Muscle of leg (tissue), 16 donors: ENCODE measurements around the gene NAXE. TPM values are rescaled to one million over a fixed set of nuclear protein-coding genes. Genes with fewer than 3 reads are reported as not detected.

Source experiments
- DNase-seq: peaks from one replicate; pipeline ENCODE4 v3.0.0; 2013
- H3K27ac ChIP-seq: one replicate; pipeline ENCODE4 v1.5.1; 2013; ENCODE audit warnings: mild to moderate bottlenecking, low read length, control low read depth
- H3K27me3 ChIP-seq: one replicate; pipeline ENCODE4 v1.6.1; 2013; ENCODE audit warnings: low read length; ENCODE audit not compliant: control insufficient read depth, insufficient read depth
- H3K36me3 ChIP-seq: one replicate; pipeline ENCODE4 v1.6.1; 2013; ENCODE audit warnings: low read length; ENCODE audit not compliant: control insufficient read depth, insufficient read depth
- H3K4me1 ChIP-seq: one replicate; pipeline ENCODE4 v1.6.1; 2013; ENCODE audit warnings: low read length; ENCODE audit not compliant: control insufficient read depth, insufficient read depth
- H3K4me3 ChIP-seq: one replicate; pipeline ENCODE4 v1.5.1; 2013; ENCODE audit warnings: low read length, control low read depth
- H3K9me3 ChIP-seq: replicated peaks from 2 replicates; pipeline ENCODE4 v1.6.1; 2013; ENCODE audit warnings: low read depth, low read length; ENCODE audit not compliant: control insufficient read depth
- WGBS: methylation state at CpG from one replicate; pipeline ENCODE4 v1.1.5; 2013; ENCODE audit warnings: missing lambda C conversion rate; ENCODE audit not compliant: insufficient coverage; 5-methylcytosine and 5-hydroxymethylcytosine counted together
- long read RNA-seq, 11 donors: transcript quantifications; one replicate each; lab custom pipeline, GENCODE V29; 2026
- polyA plus RNA-seq, 8 donors: library from polyadenylated mRNA; unstranded; fragments of 120-200 nt; gene quantifications; one replicate each; pipeline versions ENCODE4 v1.2.1 to v1.2.3, GENCODE V29; 2013; ENCODE audit warnings: inconsistent platforms in 1 of 8, low replicate concordance in 1 of 8; ENCODE audit not compliant: insufficient read length in 8 of 8, insufficient read depth in 1 of 8
- total RNA-seq: library from RNA; stranded (reverse); fragments of 120-200 nt; gene quantifications from one replicate; pipeline ENCODE4 v1.2.4, GENCODE V29; 2013

NAXE gene
- 36.0 TPM for total RNA-seq
- 10 to 100 TPM; 24.9 to 33.9 (median 28.6) TPM for polyA plus RNA-seq
- long read RNA-seq, donor 1, transcript NAXE-203 (6 exons, 1,125 nt), result major isoform, 8 of 8 reads
- long read RNA-seq, donor 1, partial matches to known transcripts, result 0 of 8 reads
- long read RNA-seq, donor 1, other reads (novel, unspliced or antisense), result 0 of 8 reads
- long read RNA-seq, donor 2, partial matches to known transcripts, result 0 of 3 reads
- long read RNA-seq, donor 2, other reads (novel, unspliced or antisense), result 0 of 3 reads
- long read RNA-seq, donor 3, transcript NAXE-203 (6 exons, 1,125 nt), result major isoform, 14 of 21 reads
- long read RNA-seq, donor 3, partial matches to known transcripts, result 0 of 21 reads
- long read RNA-seq, donor 3, other reads (novel, unspliced or antisense), result 6 of 21 reads
- long read RNA-seq, donor 4, transcript NAXE-203 (6 exons, 1,125 nt), result major isoform, 8 of 17 reads
- long read RNA-seq, donor 4, partial matches to known transcripts, result 8 of 17 reads
- long read RNA-seq, donor 4, other reads (novel, unspliced or antisense), result 0 of 17 reads
- long read RNA-seq, donor 5, transcript NAXE-205 (2 exons, 529 nt), result minor isoform, 5 of 55 reads
- long read RNA-seq, donor 5, transcript NAXE-203 (6 exons, 1,125 nt), result major isoform, 39 of 55 reads
- long read RNA-seq, donor 5, partial matches to known transcripts, result 0 of 55 reads
- long read RNA-seq, donor 5, other reads (novel, unspliced or antisense), result 9 of 55 reads
- long read RNA-seq, donor 6, transcript NAXE-203 (6 exons, 1,125 nt), result major isoform, 29 of 30 reads
- long read RNA-seq, donor 6, partial matches to known transcripts, result 0 of 30 reads
- long read RNA-seq, donor 6, other reads (novel, unspliced or antisense), result 0 of 30 reads
- long read RNA-seq, donor 7, transcript NAXE-203 (6 exons, 1,125 nt), result major isoform, 20 of 42 reads
- long read RNA-seq, donor 7, partial matches to known transcripts, result 16 of 42 reads
- long read RNA-seq, donor 7, other reads (novel, unspliced or antisense), result 5 of 42 reads
- long read RNA-seq, donor 8, transcript NAXE-203 (6 exons, 1,125 nt), result major isoform, 12 of 19 reads
- long read RNA-seq, donor 8, partial matches to known transcripts, result 5 of 19 reads
- long read RNA-seq, donor 8, other reads (novel, unspliced or antisense), result 0 of 19 reads
- long read RNA-seq, donor 9, transcript NAXE-203 (6 exons, 1,125 nt), result major isoform, 5 of 5 reads
- long read RNA-seq, donor 9, partial matches to known transcripts, result 0 of 5 reads
- long read RNA-seq, donor 9, other reads (novel, unspliced or antisense), result 0 of 5 reads
- long read RNA-seq, donor 10, transcript NAXE-203 (6 exons, 1,125 nt), result major isoform, 19 of 77 reads
- long read RNA-seq, donor 10, partial matches to known transcripts, result 55 of 77 reads
- long read RNA-seq, donor 10, other reads (novel, unspliced or antisense), result 0 of 77 reads
- long read RNA-seq, donor 11, transcript NAXE-203 (6 exons, 1,125 nt), result major isoform, 15 of 28 reads
- long read RNA-seq, donor 11, partial matches to known transcripts, result 6 of 28 reads
- long read RNA-seq, donor 11, other reads (novel, unspliced or antisense), result 6 of 28 reads

DNA sequence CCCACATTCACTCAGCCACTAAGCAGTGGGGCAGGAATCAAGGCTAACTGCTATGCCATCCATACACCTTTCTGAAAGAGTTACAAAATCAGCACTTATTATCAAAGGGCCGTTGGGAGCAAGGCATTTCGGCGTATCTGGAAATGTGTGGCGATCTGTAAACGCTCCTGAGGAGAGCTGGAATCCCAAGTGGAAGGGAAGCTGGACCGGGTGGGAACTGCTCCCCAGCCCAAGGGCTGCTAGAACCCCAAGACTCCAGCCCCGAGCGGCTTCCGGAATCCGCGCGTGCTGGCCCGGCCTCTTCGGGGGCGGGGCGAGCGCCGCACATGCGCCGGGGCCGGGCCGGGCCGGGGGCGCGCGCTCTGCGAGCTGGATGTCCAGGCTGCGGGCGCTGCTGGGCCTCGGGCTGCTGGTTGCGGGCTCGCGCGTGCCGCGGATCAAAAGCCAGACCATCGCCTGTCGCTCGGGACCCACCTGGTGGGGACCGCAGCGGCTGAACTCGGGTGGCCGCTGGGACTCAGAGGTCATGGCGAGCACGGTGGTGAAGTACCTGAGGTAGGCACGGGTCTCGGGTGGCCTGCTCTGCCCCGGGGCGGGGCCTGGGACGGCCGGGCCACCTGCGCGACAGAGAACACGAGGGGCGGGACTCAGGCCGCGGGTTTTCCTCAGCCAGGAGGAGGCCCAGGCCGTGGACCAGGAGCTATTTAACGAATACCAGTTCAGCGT lies at the start of gene NAXE:
Gene NAXE, plus strand, starts transcription at position 345 of the 726 bp plus-strand sequence. Its CDS starts 29 bp downstream, at position 374.
- peak within 1 kb of the TSS; percentile 69 for H3K27ac ChIP-seq
- H3K27me3 ChIP-seq, result no peaks in the 10 kb centered on the region
- WGBS, result under 1% methylated on average over 60 of the region's 60 CpGs
- peaks cover 11% of the 10 kb centered on the region for H3K4me1 ChIP-seq
- H3K4me3 ChIP-seq, result peak within 1 kb of the TSS; percentile 74
- H3K9me3 ChIP-seq, result no peaks in the 10 kb centered on the region
- peak; percentile 82 for DNase-seq
- peaks cover 41% of the 10 kb centered on the region for H3K36me3 ChIP-seq

DNA sequence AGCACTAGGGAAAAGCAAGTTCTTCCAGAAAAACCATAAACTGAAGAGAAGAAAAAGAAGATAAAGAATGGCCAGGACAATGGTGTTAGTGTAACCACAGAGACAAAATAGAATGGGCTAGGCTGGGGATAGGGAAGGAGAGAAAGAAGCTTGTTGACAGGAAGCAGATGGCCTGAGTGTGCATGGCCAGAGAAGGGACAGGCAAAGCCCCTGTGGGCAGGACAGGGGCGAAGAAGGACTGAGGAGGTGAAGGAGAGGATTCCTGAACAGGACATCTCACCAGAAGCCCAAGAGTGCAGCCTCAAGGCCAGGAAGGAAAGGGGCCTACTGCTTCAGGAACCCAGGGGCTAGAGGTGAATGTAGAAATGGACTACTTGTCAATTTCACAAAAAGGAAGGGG lies 48.5 kb upstream of the NAXE start:
- no peaks in the 10 kb centered on the region for H3K4me1 ChIP-seq
- no peak overlapping the region for H3K4me3 ChIP-seq
- DNase-seq, result no peak
- no peaks in the 10 kb centered on the region for H3K27me3 ChIP-seq
- no peaks in the 10 kb centered on the region for H3K9me3 ChIP-seq
- H3K36me3 ChIP-seq, result peaks cover 41% of the 10 kb centered on the region
- H3K27ac ChIP-seq, result no peak overlapping the region
- WGBS, result 100% methylated on average over 1 of the region's 1 CpG

DNA sequence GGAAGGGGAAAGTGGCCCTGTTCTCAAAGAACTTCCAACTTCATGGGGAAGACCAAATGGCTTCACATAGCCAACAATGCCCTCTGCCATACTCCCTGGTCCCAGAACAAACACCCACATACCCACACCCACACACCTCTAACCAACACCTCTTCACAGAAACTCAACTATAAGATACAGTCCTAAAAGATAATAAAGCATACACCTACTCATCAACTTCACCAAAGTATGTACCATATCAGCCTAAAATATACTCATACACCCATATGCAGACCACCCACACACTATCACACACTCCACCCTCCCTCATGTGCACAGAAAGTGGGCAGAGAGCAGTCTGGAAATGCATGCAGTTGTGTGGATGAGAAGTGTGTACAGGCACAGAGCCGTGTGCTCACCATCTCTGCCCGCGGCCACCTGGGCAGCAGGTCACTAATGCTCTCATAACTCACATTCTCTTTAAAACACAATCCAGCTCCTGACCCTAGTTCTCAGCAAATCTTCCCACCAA lies 46.9 kb upstream of the NAXE start:
- 90% methylated on average over 3 of the region's 3 CpGs for WGBS
- no peak for DNase-seq
- Histone ChIP-seq H3K4me3 (no peak overlapping the region), H3K36me3 (peaks cover 35% of the 10 kb centered on the region), H3K9me3 (no peaks in the 10 kb centered on the region), H3K27me3 (no peaks in the 10 kb centered on the region), H3K4me1 (no peaks in the 10 kb centered on the region), H3K27ac (no peak overlapping the region)

DNA sequence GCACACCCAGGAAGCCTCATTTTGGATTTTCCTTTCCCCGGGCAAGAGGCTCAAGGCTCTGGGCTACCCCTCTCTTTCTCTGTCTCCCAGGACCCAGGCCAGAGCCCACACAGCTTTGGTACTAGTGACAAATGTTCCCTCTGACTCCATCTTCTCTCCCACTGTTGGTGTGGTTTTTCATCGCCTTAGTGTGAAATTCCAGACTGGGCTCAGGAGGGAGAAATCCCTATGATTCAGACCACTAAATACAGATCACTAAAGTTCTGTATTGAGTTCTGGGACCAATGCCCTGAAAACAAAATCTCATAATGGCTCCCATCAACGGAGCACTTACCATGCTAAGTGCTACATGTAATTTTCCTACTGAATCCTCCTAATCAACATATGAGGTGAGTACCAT lies 45.3 kb upstream of the NAXE start:
- no peak overlapping the region for H3K27ac ChIP-seq
- peaks cover 36% of the 10 kb centered on the region for H3K36me3 ChIP-seq
- DNase-seq, result no peak
- H3K9me3 ChIP-seq, result no peaks in the 10 kb centered on the region
- H3K4me1 ChIP-seq, result no peaks in the 10 kb centered on the region
- H3K4me3 ChIP-seq, result no peak overlapping the region
- WGBS, result 75% methylated on average over 1 of the region's 3 CpGs
- no peaks in the 10 kb centered on the region for H3K27me3 ChIP-seq

DNA sequence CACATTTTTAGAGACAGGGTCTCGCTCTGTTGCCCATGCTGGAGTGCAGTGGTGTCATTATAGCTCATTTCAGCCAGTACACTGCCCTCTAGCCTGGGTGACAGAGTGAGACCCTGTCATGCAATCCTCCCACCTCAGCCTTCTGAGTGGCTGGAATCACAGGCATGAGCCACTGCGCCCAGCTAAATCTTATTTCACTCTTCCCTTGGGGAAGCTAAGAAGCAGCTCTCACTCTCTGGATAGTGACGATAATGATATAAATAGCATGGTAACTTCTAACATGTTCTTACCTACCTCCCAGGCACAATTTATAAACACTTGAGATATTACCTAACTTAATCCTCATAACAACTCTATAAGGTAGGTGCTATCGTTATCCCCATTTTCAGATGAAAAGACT lies 44.1 kb upstream of the NAXE start:
- DNase-seq, result no peak
- Histone ChIP-seq H3K9me3 (no peaks in the 10 kb centered on the region), H3K4me3 (no peak overlapping the region), H3K36me3 (peaks cover 46% of the 10 kb centered on the region), H3K27ac (no peak overlapping the region), H3K4me1 (no peaks in the 10 kb centered on the region), H3K27me3 (no peaks in the 10 kb centered on the region)
- 100% methylated on average over 1 of the region's 4 CpGs for WGBS

DNA sequence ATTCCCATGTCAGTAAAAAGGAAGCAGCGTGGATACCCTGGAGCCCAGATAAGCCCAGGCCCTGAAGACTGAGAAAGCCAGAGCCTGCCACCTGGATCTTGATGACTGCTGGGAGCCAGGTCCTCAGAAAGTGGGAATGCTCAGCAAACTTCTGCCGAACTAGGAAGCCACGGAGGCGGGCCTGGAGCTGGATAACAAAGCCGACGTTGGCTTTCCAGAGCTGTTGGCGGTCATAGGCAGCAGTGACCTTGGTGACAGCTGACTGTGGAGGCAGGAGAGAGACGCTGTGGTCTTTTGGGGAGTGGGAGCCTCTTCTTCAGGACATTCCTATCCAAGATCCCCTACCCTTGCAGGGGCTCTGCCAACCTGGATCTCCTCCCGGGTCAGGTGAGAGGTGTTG lies 43.6 kb upstream of the NAXE start:
- H3K9me3 ChIP-seq, result no peaks in the 10 kb centered on the region
- H3K36me3 ChIP-seq, result peaks cover 46% of the 10 kb centered on the region
- WGBS, result 73% methylated on average over 6 of the region's 9 CpGs
- no peak overlapping the region for H3K27ac ChIP-seq
- no peaks in the 10 kb centered on the region for H3K4me1 ChIP-seq
- DNase-seq, result no peak
- no peak overlapping the region for H3K4me3 ChIP-seq
- no peaks in the 10 kb centered on the region for H3K27me3 ChIP-seq

DNA sequence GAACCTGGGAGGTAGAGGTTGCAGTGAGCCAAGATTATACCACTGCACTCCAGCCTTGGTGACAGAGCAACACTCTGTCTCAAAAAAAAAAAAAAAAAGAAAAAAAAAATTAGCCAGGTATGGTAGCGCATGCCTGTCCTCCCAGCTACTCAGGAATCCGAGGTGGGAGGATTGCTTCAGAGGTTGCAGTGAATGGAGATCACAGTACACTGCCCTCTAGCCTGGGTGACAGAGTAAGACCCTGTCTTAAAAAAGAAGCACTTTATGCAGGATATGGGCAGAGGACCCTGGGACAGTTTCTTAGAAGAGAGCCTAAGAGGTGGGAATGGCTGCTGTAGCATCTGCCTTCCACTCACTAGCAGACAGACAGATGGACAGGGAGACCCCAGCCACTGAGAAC lies 42.2 kb upstream of the NAXE start:
- Histone ChIP-seq H3K4me3 (no peak overlapping the region), H3K4me1 (no peaks in the 10 kb centered on the region), H3K27me3 (no peaks in the 10 kb centered on the region), H3K27ac (no peak overlapping the region), H3K9me3 (no peaks in the 10 kb centered on the region), H3K36me3 (peaks cover 36% of the 10 kb centered on the region)
- WGBS, result 72% methylated on average over 2 of the region's 2 CpGs
- DNase-seq, result no peak

DNA sequence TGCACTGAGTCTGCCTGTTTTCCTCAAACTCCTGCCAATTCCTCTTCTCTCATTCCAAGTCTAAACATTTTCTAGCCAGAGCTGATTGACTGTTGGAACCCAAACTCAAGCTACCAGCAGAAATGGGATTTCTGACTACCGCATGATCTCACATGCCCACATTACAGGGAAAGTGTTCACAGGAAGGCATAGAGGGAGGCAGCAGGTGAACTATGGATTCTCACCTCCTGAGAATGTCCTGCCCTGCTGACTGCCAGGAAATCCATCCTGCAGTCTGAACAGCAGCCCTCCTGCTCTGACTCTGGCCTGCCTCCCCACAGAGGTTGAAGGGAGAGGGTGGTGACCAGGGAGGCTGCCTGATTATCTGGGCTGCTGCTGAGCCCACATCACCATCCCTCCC lies 41.7 kb upstream of the NAXE start:
- Histone ChIP-seq H3K4me3 (no peak overlapping the region), H3K27ac (no peak overlapping the region), H3K9me3 (no peaks in the 10 kb centered on the region), H3K4me1 (no peaks in the 10 kb centered on the region), H3K27me3 (no peaks in the 10 kb centered on the region), H3K36me3 (peaks cover 36% of the 10 kb centered on the region)
- DNase-seq, result no peak
- WGBS, result 83% methylated on average over 1 of the region's 1 CpG

DNA sequence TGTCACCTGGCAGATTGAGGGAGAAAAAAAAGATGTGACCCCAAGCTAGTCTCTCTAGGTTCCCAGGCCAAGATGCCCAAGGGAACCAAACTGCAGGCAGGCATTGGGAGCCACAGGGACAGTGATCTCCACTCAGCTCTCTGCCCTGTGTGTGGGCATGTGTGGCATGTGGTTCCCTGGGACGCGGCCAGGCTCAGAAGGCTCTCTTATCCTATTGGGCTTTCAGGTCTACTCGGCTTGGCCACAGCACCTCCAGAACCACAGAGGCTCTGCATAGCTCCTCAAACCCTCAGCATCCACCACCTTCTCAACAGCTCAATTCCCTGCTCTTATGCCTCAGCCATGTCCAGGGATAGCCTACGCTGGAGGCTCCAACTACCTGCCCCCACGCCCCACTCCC lies 41.2 kb upstream of the NAXE start:
- Histone ChIP-seq H3K4me3 (no peak overlapping the region), H3K27ac (no peak overlapping the region), H3K4me1 (no peaks in the 10 kb centered on the region), H3K36me3 (peaks cover 36% of the 10 kb centered on the region), H3K27me3 (no peaks in the 10 kb centered on the region), H3K9me3 (no peaks in the 10 kb centered on the region)
- 83% methylated on average over 4 of the region's 5 CpGs for WGBS
- no peak for DNase-seq
